Measurements from ENCODE around the gene PTPRE.

- TF ChIP-seq EZH2 (IDR thresholded peaks at IDR 0.05) (no peak), POLR2AphosphoS5 (IDR thresholded peaks at IDR 0.05; ENCODE audit: borderline replicate concordance, low read depth, low read length) (no peak)
Measured at GRCh38 chr10:127922675-127923366, 15.9 kb downstream of the PTPRE start.
